Astrocyte of the hippocampus (primary cell): ENCODE data around the gene RAD51B.

ENCODE experiments used
- DNase-seq: peaks from one replicate; pipeline ENCODE4 v3.0.0; 2011; ENCODE audit warnings: low read depth, low spot score

The RAD51B gene

GRCh38 chr14:68359022-68359836, 539.6 kb downstream of the RAD51B start:
- DNase-seq = peak; percentile 13

- DNase-seq = peak; percentile 45
These were observed 540.4 kb downstream of the RAD51B start for GRCh38 chr14:68359837-68360552.

GRCh38 chr14:68361231-68361630, 541.7 kb downstream of the RAD51B start:
- DNase-seq = peak; percentile 73

GRCh38 chr14:68362846-68363245, 543.3 kb downstream of the RAD51B start:
- no peak for DNase-seq

- peak; percentile 46 for DNase-seq
These were observed 543.9 kb downstream of the RAD51B start for GRCh38 chr14:68363466-68363842.

- DNase-seq = peak; percentile 94
These were observed 544.5 kb downstream of the RAD51B start for GRCh38 chr14:68363843-68364767.

GRCh38 chr14:68364792-68365192, 545.2 kb downstream of the RAD51B start:
- peak; percentile 80 for DNase-seq

GRCh38 chr14:68365228-68365627, 545.6 kb downstream of the RAD51B start:
- DNase-seq = peak; percentile 51

GRCh38 chr14:68366656-68367055, 547.1 kb downstream of the RAD51B start:
- no peak for DNase-seq

GRCh38 chr14:68367536-68367935, 548.0 kb downstream of the RAD51B start:
- no peak for DNase-seq

GRCh38 chr14:68368850-68369249, 549.3 kb downstream of the RAD51B start:
- no peak for DNase-seq

GRCh38 chr14:68369281-68370056, 549.9 kb downstream of the RAD51B start:
- no peak for DNase-seq

- no peak for DNase-seq
These were observed 550.4 kb downstream of the RAD51B start for GRCh38 chr14:68370057-68370360.

GRCh38 chr14:68372368-68372767, 552.8 kb downstream of the RAD51B start:
- DNase-seq = no peak

- DNase-seq = no peak
These were observed 553.6 kb downstream of the RAD51B start for GRCh38 chr14:68373124-68373646.

GRCh38 chr14:68373847-68374444, 554.4 kb downstream of the RAD51B start:
- no peak for DNase-seq

- DNase-seq = no peak
These were observed 555.1 kb downstream of the RAD51B start for GRCh38 chr14:68374682-68375081.

GRCh38 chr14:68375376-68375775, 555.8 kb downstream of the RAD51B start:
- DNase-seq = no peak

- DNase-seq = peak; percentile 87
These were observed 556.6 kb downstream of the RAD51B start for GRCh38 chr14:68376067-68376779.

GRCh38 chr14:68377006-68377405, 557.4 kb downstream of the RAD51B start:
- peak; percentile 27 for DNase-seq
